DMS114 treated with DMSO at 0.1 percent for 48 hours (cell line): ENCODE results near the gene RCAN3.
"Not testable (repeated sequence)": the region's sequence is repeated elsewhere in the genome, so short reads cannot be mapped to it uniquely, and the experiment has no call there.

Experiments used
- DNase-seq: peaks from one replicate; lab custom pipeline; 2025; ENCODE audit not compliant: unreplicated experiment; lab: John Stamatoyannopoulos, UW

RCAN3 gene

GRCh38 chr1:24502709-24503058 is at the start of gene RCAN3:
Gene RCAN3, plus strand, starts transcription at chr1:24502836. Its CDS starts 11,537 bp downstream, at chr1:24514373.
- peak; percentile 75 for DNase-seq

GRCh38 chr1:24452922-24453485 is 49.6 kb upstream of the RCAN3 start:
- DNase-seq = no peak

GRCh38 chr1:24454673-24455072 is 48.0 kb upstream of the RCAN3 start:
- DNase-seq = no peak

- no peak for DNase-seq
Measured at GRCh38 chr1:24455272-24455671, 47.4 kb upstream of the RCAN3 start.

GRCh38 chr1:24457866-24458265 is 44.8 kb upstream of the RCAN3 start:
- DNase-seq = no peak

GRCh38 chr1:24459551-24460266 is 42.9 kb upstream of the RCAN3 start:
- no peak for DNase-seq

- DNase-seq = not testable (repeated sequence)
Measured at GRCh38 chr1:24462128-24462527, 40.5 kb upstream of the RCAN3 start.

GRCh38 chr1:24463776-24464735 is 38.6 kb upstream of the RCAN3 start:
- no peak for DNase-seq

- DNase-seq = no peak
Measured at GRCh38 chr1:24465099-24465498, 37.5 kb upstream of the RCAN3 start.

- DNase-seq = no peak
Measured at GRCh38 chr1:24465638-24466037, 37.0 kb upstream of the RCAN3 start.

GRCh38 chr1:24468685-24469316 is 33.8 kb upstream of the RCAN3 start:
- no peak for DNase-seq

- DNase-seq = no peak
Measured at GRCh38 chr1:24470592-24470991, 32.0 kb upstream of the RCAN3 start.

GRCh38 chr1:24472527-24473251 is 29.9 kb upstream of the RCAN3 start:
- no peak for DNase-seq

- no peak for DNase-seq
Measured at GRCh38 chr1:24474193-24474592, 28.4 kb upstream of the RCAN3 start.

GRCh38 chr1:24475700-24476099 is 26.9 kb upstream of the RCAN3 start:
- DNase-seq = no peak

GRCh38 chr1:24476571-24476970 is 26.1 kb upstream of the RCAN3 start:
- DNase-seq = no peak

GRCh38 chr1:24477309-24477708 is 25.3 kb upstream of the RCAN3 start:
- DNase-seq = no peak

GRCh38 chr1:24481101-24481500 is 21.5 kb upstream of the RCAN3 start:
- DNase-seq = no peak

- DNase-seq = no peak
Measured at GRCh38 chr1:24481843-24482610, 20.6 kb upstream of the RCAN3 start.

- DNase-seq = no peak
Measured at GRCh38 chr1:24483441-24483840, 19.2 kb upstream of the RCAN3 start.
